Measurements from ENCODE around the gene ITPR1.

The ITPR1 gene

DNA sequence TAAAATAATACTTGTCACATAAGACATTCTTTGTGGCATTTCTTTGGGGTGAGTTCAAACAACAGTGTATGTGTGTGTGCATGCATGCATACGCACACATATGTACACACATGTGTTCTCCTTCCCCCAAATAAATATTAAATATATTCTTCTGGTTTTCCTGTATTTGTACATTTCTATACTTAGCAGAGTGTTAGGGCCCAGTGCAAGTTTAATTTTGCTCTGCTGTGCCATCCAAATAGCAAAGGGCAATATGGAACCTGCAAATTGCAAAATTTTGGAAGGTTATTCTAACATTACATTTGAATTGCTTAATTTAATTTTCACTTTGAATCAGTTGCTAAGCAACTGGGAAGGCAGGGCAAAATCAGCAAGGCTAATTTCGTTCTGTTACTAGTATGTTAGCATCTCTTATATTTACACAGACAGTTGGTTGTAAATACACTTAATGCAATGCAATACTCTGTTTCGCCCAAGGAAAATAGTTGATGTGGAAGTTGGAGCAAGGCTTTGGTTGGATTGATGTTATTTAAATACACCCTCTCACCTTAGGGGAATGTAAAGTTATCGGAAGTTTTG lies 130.4 kb downstream of the ITPR1 start:
- TF ChIP-seq, protein P1, sequence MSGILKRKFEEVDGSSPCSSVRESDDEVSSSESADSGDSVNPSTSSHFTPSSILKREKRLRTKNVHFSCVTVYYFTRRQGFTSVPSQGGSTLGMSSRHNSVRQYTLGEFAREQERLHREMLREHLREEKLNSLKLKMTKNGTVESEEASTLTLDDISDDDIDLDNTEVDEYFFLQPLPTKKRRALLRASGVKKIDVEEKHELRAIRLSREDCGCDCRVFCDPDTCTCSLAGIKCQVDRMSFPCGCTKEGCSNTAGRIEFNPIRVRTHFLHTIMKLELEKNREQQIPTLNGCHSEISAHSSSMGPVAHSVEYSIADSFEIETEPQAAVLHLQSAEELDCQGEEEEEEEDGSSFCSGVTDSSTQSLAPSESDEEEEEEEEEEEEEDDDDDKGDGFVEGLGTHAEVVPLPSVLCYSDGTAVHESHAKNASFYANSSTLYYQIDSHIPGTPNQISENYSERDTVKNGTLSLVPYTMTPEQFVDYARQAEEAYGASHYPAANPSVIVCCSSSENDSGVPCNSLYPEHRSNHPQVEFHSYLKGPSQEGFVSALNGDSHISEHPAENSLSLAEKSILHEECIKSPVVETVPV (CRISPR knock-in tag; IDR thresholded peaks at IDR 0.05): no peak
- TF ChIP-seq ZNF565 (CRISPR knock-in tag; conservative IDR thresholded peaks at IDR 0.05; ENCODE audit: low read depth) (no peak), ZFP3 (CRISPR knock-in tag; IDR thresholded peaks at IDR 0.05) (no peak), GLIS3 (CRISPR knock-in tag; IDR thresholded peaks at IDR 0.05) (no peak)
- TF ChIP-seq, protein P2, sequence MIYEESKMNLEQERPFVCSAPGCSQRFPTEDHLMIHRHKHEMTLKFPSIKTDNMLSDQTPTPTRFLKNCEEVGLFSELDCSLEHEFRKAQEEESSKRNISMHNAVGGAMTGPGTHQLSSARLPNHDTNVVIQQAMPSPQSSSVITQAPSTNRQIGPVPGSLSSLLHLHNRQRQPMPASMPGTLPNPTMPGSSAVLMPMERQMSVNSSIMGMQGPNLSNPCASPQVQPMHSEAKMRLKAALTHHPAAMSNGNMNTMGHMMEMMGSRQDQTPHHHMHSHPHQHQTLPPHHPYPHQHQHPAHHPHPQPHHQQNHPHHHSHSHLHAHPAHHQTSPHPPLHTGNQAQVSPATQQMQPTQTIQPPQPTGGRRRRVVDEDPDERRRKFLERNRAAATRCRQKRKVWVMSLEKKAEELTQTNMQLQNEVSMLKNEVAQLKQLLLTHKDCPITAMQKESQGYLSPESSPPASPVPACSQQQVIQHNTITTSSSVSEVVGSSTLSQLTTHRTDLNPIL (CRISPR knock-in tag; IDR thresholded peaks at IDR 0.05; ENCODE audit: low read depth): no peak
- ATAC-seq: no peak

DNA sequence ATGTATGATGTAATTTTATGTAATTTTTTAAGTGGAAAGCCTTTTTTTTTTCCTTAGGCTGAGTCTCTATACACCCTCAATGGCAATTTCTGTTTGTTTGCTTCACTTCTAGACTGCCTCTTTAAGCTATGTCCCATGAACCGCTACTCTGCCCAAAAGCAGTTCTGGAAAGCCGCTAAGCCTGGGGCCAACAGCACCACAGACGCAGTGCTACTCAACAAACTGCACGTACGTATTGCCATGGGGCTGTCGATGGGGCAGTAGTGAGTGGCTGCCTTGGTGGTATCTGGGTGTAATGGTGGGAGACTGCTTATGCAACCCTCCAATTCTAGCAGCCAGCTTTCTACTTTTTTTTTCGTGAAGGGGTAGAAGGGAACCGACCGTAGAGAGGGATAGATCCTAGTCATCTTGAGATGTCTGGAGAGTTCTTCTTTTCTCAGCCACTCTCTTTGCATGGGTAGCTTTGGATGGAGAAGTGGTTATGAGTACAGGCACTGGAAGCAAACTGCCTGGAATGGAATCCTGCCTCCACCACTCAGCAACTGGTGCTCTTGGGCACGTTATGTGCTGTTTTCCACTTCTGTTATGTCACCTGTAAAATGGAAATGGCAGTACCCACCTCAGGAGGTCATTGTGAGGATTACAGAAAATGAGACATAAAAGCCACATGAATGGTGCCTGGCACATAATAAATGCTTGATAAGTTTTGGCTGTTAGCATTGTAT lies 134.7 kb downstream of the ITPR1 start:
- TF ChIP-seq ZFP30 (CRISPR knock-in tag; IDR thresholded peaks at IDR 0.05) (no peak), ARNTL (CRISPR knock-in tag; IDR thresholded peaks at IDR 0.05; ENCODE audit: borderline replicate concordance, low read depth) (no peak), ZNF8 (CRISPR knock-in tag; IDR thresholded peaks at IDR 0.05) (no peak), ESRRG (CRISPR knock-in tag; IDR thresholded peaks at IDR 0.05) (no peak), TOX (CRISPR knock-in tag; IDR thresholded peaks at IDR 0.05; ENCODE audit: borderline replicate concordance) (no peak), ZNF70 (CRISPR knock-in tag; IDR thresholded peaks at IDR 0.05) (no peak), TCF4 (CRISPR knock-in tag; IDR thresholded peaks at IDR 0.05; ENCODE audit: borderline replicate concordance) (no peak), ZC3H10 (CRISPR knock-in tag; IDR thresholded peaks at IDR 0.05) (no peak), SNAI2 (CRISPR knock-in tag; IDR thresholded peaks at IDR 0.05) (no peak), BACH2 (CRISPR knock-in tag; IDR thresholded peaks at IDR 0.05; ENCODE audit: borderline replicate concordance) (no peak), CSDC2 (CRISPR knock-in tag; IDR thresholded peaks at IDR 0.05) (no peak), ISL1 (CRISPR knock-in tag; IDR thresholded peaks at IDR 0.05) (no peak), ZNF565 (CRISPR knock-in tag; conservative IDR thresholded peaks at IDR 0.05; ENCODE audit: low read depth) (no peak), ZFP3 (CRISPR knock-in tag; IDR thresholded peaks at IDR 0.05) (no peak)
- TF ChIP-seq, protein P2 (CRISPR knock-in tag; IDR thresholded peaks at IDR 0.05; ENCODE audit: low read depth): no peak
- TF ChIP-seq, protein P3, sequence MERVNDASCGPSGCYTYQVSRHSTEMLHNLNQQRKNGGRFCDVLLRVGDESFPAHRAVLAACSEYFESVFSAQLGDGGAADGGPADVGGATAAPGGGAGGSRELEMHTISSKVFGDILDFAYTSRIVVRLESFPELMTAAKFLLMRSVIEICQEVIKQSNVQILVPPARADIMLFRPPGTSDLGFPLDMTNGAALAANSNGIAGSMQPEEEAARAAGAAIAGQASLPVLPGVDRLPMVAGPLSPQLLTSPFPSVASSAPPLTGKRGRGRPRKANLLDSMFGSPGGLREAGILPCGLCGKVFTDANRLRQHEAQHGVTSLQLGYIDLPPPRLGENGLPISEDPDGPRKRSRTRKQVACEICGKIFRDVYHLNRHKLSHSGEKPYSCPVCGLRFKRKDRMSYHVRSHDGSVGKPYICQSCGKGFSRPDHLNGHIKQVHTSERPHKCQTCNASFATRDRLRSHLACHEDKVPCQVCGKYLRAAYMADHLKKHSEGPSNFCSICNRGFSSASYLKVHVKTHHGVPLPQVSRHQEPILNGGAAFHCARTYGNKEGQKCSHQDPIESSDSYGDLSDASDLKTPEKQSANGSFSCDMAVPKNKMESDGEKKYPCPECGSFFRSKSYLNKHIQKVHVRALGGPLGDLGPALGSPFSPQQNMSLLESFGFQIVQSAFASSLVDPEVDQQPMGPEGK (CRISPR knock-in tag; IDR thresholded peaks at IDR 0.05; ENCODE audit: borderline replicate concordance): no peak
- TF ChIP-seq, protein P4, sequence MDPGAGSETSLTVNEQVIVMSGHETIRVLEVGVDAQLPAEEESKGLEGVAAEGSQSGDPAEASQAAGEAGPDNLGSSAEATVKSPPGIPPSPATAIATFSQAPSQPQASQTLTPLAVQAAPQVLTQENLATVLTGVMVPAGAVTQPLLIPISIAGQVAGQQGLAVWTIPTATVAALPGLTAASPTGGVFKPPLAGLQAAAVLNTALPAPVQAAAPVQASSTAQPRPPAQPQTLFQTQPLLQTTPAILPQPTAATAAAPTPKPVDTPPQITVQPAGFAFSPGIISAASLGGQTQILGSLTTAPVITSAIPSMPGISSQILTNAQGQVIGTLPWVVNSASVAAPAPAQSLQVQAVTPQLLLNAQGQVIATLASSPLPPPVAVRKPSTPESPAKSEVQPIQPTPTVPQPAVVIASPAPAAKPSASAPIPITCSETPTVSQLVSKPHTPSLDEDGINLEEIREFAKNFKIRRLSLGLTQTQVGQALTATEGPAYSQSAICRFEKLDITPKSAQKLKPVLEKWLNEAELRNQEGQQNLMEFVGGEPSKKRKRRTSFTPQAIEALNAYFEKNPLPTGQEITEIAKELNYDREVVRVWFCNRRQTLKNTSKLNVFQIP (CRISPR knock-in tag; IDR thresholded peaks at IDR 0.05; ENCODE audit: borderline replicate concordance, low read depth): no peak
- TF ChIP-seq, protein P5, sequence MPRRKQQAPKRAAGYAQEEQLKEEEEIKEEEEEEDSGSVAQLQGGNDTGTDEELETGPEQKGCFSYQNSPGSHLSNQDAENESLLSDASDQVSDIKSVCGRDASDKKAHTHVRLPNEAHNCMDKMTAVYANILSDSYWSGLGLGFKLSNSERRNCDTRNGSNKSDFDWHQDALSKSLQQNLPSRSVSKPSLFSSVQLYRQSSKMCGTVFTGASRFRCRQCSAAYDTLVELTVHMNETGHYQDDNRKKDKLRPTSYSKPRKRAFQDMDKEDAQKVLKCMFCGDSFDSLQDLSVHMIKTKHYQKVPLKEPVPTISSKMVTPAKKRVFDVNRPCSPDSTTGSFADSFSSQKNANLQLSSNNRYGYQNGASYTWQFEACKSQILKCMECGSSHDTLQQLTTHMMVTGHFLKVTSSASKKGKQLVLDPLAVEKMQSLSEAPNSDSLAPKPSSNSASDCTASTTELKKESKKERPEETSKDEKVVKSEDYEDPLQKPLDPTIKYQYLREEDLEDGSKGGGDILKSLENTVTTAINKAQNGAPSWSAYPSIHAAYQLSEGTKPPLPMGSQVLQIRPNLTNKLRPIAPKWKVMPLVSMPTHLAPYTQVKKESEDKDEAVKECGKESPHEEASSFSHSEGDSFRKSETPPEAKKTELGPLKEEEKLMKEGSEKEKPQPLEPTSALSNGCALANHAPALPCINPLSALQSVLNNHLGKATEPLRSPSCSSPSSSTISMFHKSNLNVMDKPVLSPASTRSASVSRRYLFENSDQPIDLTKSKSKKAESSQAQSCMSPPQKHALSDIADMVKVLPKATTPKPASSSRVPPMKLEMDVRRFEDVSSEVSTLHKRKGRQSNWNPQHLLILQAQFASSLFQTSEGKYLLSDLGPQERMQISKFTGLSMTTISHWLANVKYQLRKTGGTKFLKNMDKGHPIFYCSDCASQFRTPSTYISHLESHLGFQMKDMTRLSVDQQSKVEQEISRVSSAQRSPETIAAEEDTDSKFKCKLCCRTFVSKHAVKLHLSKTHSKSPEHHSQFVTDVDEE (CRISPR knock-in tag; IDR thresholded peaks at IDR 0.05): no peak
- ATAC-seq: no peak

All from SK-N-SH treated with all-trans-retinoic acid at 6 μM for 48 hours (cell line).